Fibroblast of the aortic adventitia (primary cell): ENCODE measurements around the gene SELE. TPM values are rescaled to one million over a fixed set of nuclear protein-coding genes. Genes with fewer than 3 reads are reported as not detected.

Experiments used
- DNase-seq: peaks from one replicate; pipeline ENCODE4 v3.0.0-alpha.2; 2010; ENCODE audit warnings: low read depth
- H3K4me3 ChIP-seq: 2 replicates; pipeline ENCODE4 v1.5.1; 2011; ENCODE audit warnings: low read depth, mild to moderate bottlenecking, control low read depth, low read length, moderate library complexity
- total RNA-seq: library from RNA; depleted of rRNA; stranded (reverse); fragments of >200 nt; gene quantifications from 2 replicates; pipeline ENCODE4 v1.2.3, GENCODE V29; 2012; ENCODE audit warnings: low replicate concordance
- TF ChIP-seq, protein P1 (sequence below): IDR thresholded peaks from 2 replicates; pipeline ENCODE4 v1.5.1; 2011; ENCODE audit warnings: mild to moderate bottlenecking, low read length, control low read depth, inconsistent platforms; ENCODE audit not compliant: insufficient read depth

Gene SELE
- total RNA-seq, 1 donor = not detected

DNA sequence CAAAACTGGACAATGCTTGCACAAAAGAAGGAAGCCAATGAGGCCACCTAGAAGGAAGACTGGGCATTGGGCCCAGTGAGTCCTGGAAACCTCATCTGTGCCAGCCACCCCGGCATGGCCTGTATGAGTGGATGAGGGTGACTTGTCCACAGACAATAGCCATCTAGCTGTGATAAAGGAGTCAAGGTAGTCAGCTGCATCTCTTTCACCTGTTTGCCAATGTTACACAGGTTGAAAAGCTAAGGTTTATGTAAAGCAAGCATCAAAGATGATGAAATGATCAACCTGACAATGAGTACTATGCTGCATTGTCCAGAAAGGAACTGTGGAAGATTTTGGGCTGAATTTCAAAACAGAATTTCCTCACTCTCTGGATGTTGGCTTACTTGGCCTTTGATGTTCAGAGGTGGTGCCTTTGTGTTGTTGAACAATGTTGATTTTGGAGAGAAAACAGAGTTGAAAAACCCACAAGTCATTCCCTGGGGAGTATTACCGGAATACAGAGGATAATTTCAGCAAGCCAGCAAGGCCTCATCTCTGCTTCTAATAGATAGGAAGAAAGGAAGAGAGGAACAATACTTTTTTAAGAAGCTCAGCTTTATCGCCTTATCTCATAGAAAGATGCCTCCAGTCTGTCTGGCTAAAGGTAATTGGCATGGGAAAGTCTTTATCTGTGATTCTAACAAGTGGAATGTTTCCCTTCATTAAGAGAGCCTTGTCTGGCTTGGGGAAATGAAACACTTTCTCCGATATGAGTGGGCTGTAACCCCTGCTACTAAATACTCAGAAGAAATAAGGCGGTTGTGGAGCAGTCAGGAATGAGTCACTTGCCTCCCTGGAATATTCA is 11.4 kb upstream of the SELE start:
- DNase-seq = peak; percentile 96
- no peak overlapping the region for H3K4me3 ChIP-seq
- TF ChIP-seq, protein P1, sequence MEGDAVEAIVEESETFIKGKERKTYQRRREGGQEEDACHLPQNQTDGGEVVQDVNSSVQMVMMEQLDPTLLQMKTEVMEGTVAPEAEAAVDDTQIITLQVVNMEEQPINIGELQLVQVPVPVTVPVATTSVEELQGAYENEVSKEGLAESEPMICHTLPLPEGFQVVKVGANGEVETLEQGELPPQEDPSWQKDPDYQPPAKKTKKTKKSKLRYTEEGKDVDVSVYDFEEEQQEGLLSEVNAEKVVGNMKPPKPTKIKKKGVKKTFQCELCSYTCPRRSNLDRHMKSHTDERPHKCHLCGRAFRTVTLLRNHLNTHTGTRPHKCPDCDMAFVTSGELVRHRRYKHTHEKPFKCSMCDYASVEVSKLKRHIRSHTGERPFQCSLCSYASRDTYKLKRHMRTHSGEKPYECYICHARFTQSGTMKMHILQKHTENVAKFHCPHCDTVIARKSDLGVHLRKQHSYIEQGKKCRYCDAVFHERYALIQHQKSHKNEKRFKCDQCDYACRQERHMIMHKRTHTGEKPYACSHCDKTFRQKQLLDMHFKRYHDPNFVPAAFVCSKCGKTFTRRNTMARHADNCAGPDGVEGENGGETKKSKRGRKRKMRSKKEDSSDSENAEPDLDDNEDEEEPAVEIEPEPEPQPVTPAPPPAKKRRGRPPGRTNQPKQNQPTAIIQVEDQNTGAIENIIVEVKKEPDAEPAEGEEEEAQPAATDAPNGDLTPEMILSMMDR = no peak

DNA sequence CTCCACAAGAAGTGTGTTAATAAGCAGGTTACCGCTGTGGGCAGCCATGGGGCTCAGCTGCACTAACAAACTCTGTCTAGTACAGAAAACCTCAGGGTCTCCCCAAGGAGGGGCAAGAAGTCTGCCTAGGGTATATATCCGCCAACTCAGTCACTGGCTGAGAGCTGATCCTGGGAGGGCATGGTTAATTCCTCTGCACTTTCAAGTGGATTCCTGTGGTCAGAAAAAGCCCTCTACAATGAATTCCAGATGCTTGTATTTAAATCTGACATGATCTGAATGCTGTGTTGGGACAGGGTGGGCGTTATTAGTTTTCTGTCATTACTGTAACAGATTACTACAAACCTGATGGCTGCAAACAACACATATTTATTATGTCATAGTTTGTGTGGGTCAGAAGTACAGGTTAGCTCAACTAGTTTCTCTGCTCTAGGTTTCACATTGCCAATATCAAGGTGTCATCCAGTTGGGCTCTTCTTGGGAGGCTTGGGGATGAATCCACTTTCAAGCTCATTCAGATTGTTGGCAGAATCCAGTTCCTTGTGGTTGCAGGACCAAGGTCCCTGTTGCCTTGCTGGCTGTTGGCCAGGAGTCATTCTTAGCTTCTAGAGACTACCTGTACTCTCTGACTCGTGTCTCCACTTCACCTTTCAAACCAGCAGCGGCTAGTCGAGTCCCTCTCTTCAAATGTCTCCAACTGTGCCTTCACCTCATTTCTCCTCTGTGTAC is 8.0 kb upstream of the SELE start:
- no peak overlapping the region for H3K4me3 ChIP-seq
- DNase-seq = peak; percentile 75
- TF ChIP-seq, protein P1 = no peak

DNA sequence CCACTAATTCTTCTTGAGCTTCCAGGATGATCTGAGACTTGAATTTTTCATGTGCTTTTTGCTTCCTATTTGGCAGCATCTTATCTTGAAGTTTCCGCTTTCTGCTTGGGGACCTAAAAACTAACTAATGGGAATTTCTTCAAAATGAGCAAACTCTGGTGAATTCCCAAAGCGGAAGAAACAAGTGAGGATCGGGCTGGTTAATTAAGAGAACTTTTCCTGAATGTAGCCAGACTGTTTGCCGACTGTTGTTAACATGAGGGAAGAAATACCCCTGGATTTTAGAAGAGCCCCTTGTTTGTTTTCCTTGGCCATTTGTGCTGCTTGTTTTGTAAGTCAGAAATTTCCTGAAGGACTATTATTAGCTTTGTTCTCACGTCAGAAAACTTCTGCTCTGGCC is 6.1 kb upstream of the SELE start:
- peak; percentile 64 for DNase-seq
- TF ChIP-seq, protein P1 = no peak
- H3K4me3 ChIP-seq = peak overlapping the region; percentile 22

DNA sequence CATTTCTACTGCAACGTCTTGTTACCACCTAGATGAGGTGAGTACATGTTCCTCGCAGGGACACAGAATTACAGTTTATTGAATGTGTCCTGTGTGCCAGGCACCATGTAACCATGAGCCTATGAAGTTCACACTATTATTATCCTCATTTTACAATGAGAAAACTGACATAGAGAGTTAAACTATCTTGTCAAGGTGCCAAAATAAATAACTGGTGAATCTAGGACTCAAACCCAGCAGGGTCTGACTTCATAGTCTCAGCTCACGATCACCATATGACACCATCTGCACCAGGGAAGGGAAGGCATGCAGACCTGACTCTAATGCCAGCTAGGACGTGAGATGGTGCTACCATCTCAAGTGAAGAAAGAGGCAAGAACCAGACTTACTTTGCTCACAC is 2.4 kb downstream of the SELE start:
- DNase-seq = no peak
- H3K4me3 ChIP-seq = no peak overlapping the region
- TF ChIP-seq, protein P1 = no peak

DNA sequence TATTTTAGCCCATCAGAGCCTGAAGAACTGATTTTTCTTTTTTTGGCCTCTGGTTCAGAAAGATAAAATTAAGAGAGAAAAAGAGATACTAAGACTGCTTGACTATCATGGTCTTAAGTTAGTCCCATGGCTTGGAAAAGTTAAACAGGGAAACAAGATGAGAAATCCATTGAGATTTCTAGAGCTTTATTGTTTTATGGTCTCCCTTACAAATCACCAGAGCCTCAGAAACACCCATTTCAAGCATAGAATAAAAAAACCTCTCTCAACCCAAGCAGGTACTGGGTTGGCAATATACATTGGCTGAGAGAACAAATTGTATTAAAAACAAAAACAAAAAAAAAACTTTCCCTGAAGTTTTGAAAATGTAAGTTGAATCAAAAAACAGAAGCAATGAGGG is 3.9 kb downstream of the SELE start:
- no peak overlapping the region for H3K4me3 ChIP-seq
- TF ChIP-seq, protein P1 = no peak
- no peak for DNase-seq

DNA sequence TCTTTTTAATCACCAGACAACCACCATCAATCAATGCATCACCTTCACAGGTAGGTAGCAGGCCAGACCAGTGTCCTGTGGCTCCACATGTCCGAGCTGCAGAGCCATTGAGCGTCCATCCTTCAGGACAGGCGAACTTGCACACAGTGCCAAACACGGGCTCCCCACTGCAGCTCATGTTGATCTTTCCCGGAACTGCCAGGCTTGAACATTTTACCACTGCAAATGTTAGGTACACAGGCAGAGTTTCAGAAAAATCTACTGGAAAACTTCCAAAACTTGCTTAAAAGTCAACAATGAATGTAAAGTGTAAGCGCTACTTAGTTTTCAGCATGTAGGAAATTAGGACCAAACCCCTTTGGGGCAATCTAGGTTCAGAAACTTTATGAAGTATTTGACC is 6.6 kb downstream of the SELE start:
- TF ChIP-seq, protein P1 = no peak
- no peak overlapping the region for H3K4me3 ChIP-seq
- DNase-seq = no peak
